EL (cell line): ENCODE data around the gene TSHR.
A peak's percentile ranks its signal among the peaks of the same experiment; 100 is the strongest.
"Not testable (repeated sequence)": the region's sequence is repeated elsewhere in the genome, so short reads cannot be mapped to it uniquely, and the experiment has no call there.

Source experiments
- DNase-seq: peaks from one replicate; pipeline ENCODE4 v3.0.0-alpha.2; 2016

Gene TSHR

DNA sequence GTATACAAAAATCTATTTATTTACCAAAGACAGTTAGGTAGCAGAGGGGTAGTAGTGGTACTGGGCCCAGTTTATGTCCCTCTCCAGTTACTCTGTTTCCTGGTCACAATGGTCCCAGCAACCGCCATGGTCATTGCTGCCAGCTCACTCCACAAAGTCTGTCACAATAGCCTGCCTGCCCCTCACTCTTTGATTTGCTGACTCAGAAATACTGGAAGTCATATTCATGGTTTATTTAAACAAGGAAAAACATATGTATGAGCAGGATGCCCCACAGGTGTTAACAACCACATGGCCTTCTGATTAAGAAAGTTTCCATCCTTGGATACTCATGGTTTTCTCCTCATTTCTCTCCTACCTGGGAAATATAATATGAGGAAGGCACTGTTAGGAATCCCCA lies 49.2 kb downstream of the TSHR start:
- no peak for DNase-seq

GRCh38 chr14:81005540-81006228 lies 50.3 kb downstream of the TSHR start:
- DNase-seq = no peak

- DNase-seq = no peak
Measured at GRCh38 chr14:81006266-81006665, 50.8 kb downstream of the TSHR start.

- DNase-seq = no peak
Measured at GRCh38 chr14:81007131-81007530, 51.7 kb downstream of the TSHR start.

- no peak for DNase-seq
Measured at GRCh38 chr14:81009346-81009745, 53.9 kb downstream of the TSHR start.

DNA sequence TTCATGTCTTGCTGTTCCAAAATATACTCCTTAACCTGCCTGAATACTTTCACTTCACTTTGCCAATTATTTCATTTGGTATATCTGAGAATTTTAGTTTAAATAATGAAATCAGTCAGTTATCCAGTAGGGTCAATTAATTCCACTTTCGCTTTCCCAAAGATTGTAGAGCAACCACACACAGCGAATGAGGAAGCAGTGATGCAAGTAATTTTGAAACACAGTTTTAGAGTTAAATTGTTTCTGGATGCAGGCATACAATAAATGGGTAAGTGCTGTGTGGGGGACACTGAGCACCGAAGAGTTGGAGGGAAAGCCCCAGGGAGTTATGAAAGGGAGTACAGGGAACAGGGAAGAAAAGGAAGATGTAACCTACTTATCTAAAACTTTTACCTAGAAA lies 62.8 kb downstream of the TSHR start:
- no peak for DNase-seq

GRCh38 chr14:81018684-81019083 lies 63.3 kb downstream of the TSHR start:
- no peak for DNase-seq

DNA sequence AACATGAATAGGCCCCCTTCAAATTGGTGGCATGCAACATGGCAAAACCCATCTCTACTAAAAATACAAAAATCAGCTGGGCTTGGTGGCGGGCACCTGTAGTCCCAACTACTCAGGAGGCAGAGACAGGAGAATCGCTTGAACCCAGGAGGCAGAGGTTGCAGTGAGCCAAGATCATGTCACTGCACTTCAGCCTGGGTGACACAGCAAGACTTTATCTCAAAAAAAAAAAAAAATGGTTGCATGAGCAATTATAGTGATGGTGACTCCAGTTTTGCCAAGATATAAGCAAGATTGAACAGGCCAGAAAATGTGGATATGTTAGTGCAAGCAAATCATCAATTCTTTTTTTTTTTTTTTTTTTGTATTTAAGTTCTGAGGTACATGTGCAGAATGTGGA lies 63.7 kb downstream of the TSHR start:
- not testable (repeated sequence) for DNase-seq

DNA sequence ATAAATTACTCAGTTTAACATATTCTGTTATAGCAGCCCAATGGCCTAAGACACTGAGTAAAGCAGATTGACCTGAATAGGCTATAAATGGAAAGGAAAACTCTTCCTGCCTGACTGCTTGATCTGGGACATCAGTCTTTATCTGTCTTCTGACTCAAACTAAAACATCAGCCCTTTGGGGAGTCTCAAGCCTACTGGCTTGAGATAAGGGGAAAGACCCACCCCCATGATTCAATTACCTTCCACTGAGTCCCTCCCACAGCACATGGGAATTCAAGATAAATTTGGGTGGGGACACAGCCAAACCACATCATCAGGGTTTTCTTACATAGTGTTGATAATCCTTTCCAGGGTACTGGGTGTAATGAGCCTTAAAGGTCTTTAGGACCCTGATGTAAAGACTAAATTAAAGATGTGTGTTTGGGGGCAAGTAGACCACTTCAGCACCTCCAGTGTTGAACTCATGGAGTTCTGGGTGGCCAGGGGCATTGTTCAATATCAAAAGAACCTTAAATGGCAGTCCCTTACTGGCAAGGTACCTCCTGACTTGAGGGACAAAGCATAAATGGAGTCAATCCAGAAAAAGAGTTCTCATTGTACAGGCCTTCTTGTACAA lies 67.8 kb downstream of the TSHR start:
- DNase-seq = no peak

DNA sequence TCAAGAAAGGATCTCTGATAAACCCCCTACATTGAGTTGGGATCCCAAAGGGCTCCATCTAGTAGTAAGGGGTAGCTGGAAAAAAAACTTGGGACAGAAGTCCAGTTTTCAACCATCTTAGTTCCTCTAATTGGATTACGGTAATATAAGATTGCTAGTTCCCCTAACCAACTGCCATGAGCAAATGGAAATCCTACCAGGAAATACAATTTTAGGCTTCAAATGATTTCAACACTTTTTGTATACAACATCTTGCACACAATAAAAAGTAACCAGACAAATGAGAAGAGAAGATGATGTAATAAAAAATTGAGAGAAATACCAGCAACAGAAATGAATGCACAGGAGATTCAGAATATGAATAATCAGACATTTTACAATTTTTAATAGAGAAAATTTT lies 73.0 kb downstream of the TSHR start:
- no peak for DNase-seq

GRCh38 chr14:81031488-81031887 lies 76.1 kb downstream of the TSHR start:
- no peak for DNase-seq

- DNase-seq = no peak
Measured at GRCh38 chr14:81033698-81034240, 78.3 kb downstream of the TSHR start.

GRCh38 chr14:81042438-81042837 lies 87.0 kb downstream of the TSHR start:
- no peak for DNase-seq

DNA sequence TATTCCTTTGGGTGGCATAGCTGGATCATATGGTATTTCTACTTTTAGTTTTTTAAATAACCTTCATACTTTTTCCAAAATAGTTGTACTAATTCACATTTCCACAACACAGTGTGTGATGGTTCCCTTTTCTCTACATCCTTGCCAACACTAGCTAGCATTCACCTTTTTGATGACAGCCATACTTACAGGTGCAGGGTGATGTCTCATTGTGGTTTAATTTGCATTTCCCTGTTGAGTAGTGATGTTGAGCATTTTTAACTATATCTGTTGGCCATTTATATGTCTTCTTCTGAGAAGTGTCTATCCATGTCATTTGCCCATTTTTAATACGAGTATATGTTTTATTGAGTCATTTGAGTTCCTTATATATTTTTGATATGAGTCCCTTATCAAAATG lies 96.1 kb downstream of the TSHR start:
- no peak for DNase-seq

- not testable (repeated sequence) for DNase-seq
Measured at GRCh38 chr14:81054057-81054456, 98.6 kb downstream of the TSHR start.

- no peak for DNase-seq
Measured at GRCh38 chr14:81055971-81056370, 100.5 kb downstream of the TSHR start.

DNA sequence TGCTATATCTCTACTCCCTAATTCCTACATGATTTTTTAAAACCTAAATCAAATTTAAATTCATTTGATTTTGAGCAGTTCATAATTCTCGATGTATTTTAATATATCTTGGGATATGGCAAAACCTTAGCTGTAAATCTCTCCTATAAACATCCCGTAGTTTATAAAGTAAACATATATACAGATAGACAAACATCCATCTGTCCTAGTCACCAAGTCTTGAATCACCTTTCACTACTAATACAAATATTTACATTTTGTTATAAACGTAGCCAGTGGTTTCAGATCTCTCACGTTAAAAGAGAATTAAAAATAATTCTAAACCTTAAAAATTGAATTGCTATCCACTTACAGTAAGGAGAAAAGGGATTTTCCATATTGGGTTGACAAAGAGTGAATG lies 107.0 kb downstream of the TSHR start:
- no peak for DNase-seq

DNA sequence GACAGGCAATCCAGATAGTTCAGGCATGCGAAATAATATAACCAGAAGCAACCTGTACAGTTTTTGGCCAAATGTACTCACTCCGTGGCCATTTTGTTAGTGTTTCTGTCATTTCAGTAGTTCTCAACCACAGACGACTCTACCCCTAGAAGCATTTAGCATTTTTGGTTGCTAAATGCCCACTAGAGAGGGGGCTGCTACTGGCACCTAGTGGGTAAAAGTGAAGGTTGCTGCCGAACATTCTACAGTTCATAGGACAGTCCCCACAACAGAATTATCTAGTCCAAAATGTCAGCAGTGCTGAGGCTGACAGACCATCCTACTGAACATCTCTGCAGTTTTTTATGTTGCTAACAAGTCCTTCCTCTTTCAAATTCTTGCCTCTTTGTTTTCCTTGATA lies 107.4 kb downstream of the TSHR start:
- DNase-seq = peak; percentile 3

GRCh38 chr14:81066672-81067071 lies 111.3 kb downstream of the TSHR start:
- no peak for DNase-seq

- no peak for DNase-seq
Measured at GRCh38 chr14:81067156-81067555, 111.7 kb downstream of the TSHR start.

GRCh38 chr14:81068176-81068782 lies 112.9 kb downstream of the TSHR start:
- no peak for DNase-seq

- DNase-seq = no peak
Measured at GRCh38 chr14:81070511-81070910, 115.1 kb downstream of the TSHR start.

- DNase-seq = no peak
Measured at GRCh38 chr14:81085596-81085995, 130.2 kb downstream of the TSHR start.

DNA sequence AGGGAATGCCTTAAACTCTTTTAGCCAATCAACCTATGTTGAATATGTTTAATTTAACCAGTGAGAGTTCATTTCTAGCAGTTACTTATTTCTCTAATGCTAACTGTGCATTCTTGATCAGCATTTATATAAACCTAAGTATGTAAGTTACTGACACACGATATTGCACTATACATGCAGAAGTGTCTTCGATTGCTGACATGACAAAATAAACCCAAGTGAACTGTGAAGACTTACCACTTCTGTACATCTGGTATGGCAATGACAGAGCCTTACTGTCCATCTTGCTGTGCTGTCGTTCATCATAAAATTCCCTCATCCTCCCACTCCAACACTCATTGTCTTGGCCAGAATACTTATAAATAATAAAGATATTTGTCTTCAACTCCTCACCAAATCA lies 131.8 kb downstream of the TSHR start:
- DNase-seq = no peak
